ENCODE results near the gene LRRC52. TPM values are rescaled to one million over a fixed set of nuclear protein-coding genes. Genes with fewer than 3 reads are reported as not detected.

The LRRC52 gene
- polyA plus RNA-seq, 2 of the 4 experiments (the other 2 are of a cell fraction), result not detected

DNA sequence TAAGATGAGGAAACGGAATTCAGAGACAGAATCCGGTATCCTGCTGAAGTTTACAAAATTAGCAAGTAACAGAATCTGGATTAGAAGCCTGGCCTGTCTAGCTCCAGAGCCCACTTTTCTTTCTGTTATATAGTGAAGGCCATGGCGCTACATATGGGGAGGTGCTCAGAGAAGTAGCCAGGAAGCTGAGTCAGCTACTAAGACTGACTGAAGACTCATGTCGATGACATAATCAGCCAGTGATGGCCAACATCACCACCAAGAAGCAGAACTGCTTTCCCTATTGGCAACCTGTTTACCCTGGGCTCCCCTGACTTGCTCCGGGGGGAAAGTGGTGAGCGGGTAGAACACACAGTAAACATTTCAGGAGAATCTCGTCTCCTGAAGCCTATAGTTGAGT is 18.8 kb downstream of the LRRC52 start:
- Histone ChIP-seq H3K4me1 (no peaks in the 10 kb centered on the region), H3K9me3 (no peaks in the 10 kb centered on the region), H3K27ac (no peak overlapping the region), H3K4me2 (no peak overlapping the region), H3K4me3 (no peak overlapping the region)
- CTCF ChIA-PET, result no interaction called here
- POLR2A ChIA-PET, result no interaction called here
- no peak for ATAC-seq
- no peak for FAIRE-seq
- TF ChIP-seq MAFK (IDR thresholded peaks at IDR 0.05; ENCODE audit: partially characterized antibody), result peak; percentile 4
- TF ChIP-seq, protein P1, sequence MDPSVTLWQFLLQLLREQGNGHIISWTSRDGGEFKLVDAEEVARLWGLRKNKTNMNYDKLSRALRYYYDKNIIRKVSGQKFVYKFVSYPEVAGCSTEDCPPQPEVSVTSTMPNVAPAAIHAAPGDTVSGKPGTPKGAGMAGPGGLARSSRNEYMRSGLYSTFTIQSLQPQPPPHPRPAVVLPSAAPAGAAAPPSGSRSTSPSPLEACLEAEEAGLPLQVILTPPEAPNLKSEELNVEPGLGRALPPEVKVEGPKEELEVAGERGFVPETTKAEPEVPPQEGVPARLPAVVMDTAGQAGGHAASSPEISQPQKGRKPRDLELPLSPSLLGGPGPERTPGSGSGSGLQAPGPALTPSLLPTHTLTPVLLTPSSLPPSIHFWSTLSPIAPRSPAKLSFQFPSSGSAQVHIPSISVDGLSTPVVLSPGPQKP (IDR thresholded peaks at IDR 0.05; ENCODE audit: low read depth, low read length), result no peak
- WGBS (ENCODE audit: missing lambda C conversion rate), result 16% methylated on average over 7 of the region's 7 CpGs
- no peak for DNase-seq (ENCODE audit: low read depth in 1 of 2, low spot score in 1 of 2)

DNA sequence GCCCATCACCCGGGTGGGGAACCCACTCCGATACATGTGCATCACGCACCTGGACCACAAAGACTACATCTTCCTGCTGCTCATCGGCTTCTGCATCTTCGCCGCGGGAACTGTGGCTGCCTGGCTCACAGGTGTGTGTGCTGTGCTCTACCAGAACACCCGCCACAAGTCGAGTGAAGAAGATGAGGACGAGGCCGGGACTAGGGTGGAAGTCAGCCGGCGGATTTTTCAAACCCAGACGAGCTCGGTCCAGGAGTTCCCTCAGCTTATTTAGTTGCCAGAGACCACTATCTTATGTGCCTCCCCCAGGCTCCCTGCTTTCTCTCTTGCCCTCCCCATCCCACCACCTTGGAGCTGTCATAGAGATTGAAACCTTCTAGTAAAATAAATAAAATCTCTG is 19.8 kb downstream of the LRRC52 start:
- no peak for ATAC-seq
- 49% methylated on average over 15 of the region's 15 CpGs for WGBS (ENCODE audit: missing lambda C conversion rate)
- Histone ChIP-seq H3K4me3 (no peak overlapping the region), H3K4me1 (no peaks in the 10 kb centered on the region), H3K4me2 (no peak overlapping the region), H3K27ac (no peak overlapping the region), H3K9me3 (no peaks in the 10 kb centered on the region)
- ChIA-PET CTCF (interaction anchor here (1.1 to 1.3 kb wide), 2 partner anchors 37 to 361 kb away, joined by 3 read pairs; no protein-coding TSS in a partner anchor), POLR2A (no interaction called here)
- no peak for TF ChIP-seq ZC3H11A (IDR thresholded peaks at IDR 0.05)
- TF ChIP-seq CEBPB (IDR thresholded peaks at IDR 0.05), result no peak
- no peak for TF ChIP-seq RNF2 (IDR thresholded peaks at IDR 0.05; ENCODE audit: borderline replicate concordance, low read depth)
- TF ChIP-seq CBX2 (IDR thresholded peaks at IDR 0.05; ENCODE audit: borderline replicate concordance, low read depth), result no peak
- no peak for TF ChIP-seq PHF8 (IDR thresholded peaks at IDR 0.05; ENCODE audit: borderline replicate concordance, low read depth)
- TF ChIP-seq RAD21 (conservative IDR thresholded peaks at IDR 0.05 in 1 of 2, IDR thresholded peaks at IDR 0.05 in 1 of 2), result no peak
- TF ChIP-seq HOXA7 (CRISPR knock-in tag; IDR thresholded peaks at IDR 0.05), result no peak
- TF ChIP-seq KDM5A (IDR thresholded peaks at IDR 0.05), result no peak
- TF ChIP-seq, protein P2, sequence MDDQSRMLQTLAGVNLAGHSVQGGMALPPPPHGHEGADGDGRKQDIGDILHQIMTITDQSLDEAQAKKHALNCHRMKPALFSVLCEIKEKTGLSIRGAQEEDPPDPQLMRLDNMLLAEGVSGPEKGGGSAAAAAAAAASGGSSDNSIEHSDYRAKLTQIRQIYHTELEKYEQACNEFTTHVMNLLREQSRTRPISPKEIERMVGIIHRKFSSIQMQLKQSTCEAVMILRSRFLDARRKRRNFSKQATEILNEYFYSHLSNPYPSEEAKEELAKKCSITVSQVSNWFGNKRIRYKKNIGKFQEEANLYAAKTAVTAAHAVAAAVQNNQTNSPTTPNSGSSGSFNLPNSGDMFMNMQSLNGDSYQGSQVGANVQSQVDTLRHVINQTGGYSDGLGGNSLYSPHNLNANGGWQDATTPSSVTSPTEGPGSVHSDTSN (IDR thresholded peaks at IDR 0.05), result no peak
- DNase-seq (ENCODE audit: low read depth in 1 of 2, low spot score in 1 of 2), result no peak
- FAIRE-seq, result no peak

DNA sequence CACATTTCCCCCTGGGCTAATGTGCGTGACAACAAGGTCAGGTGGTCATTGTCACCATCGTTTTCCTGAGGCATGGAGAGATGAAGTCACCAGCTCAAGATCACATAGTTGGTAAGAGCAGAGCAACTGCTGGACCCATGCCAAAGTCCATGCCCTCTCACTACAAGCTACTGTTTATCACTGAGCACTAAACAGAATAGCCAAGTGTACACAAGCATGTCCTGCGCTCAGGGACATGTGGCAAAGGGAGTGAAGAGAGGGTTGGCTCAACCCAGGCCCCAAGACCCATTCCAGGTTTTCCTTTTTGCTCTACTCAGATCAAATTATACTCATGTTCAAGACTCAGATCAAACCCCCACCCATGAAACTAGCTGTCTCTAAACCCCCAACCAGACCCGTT is 20.8 kb downstream of the LRRC52 start:
- POLR2A ChIA-PET, result no interaction called here
- H3K4me1 ChIP-seq, result no peaks in the 10 kb centered on the region
- ATAC-seq (no peak), DNase-seq (ENCODE audit: low read depth in 1 of 2, low spot score in 1 of 2) (no peak), FAIRE-seq (no peak)
- TF ChIP-seq, protein P3, sequence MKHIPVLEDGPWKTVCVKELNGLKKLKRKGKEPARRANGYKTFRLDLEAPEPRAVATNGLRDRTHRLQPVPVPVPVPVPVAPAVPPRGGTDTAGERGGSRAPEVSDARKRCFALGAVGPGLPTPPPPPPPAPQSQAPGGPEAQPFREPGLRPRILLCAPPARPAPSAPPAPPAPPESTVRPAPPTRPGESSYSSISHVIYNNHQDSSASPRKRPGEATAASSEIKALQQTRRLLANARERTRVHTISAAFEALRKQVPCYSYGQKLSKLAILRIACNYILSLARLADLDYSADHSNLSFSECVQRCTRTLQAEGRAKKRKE (CRISPR knock-in tag; IDR thresholded peaks at IDR 0.05; ENCODE audit: low read depth), result no peak
- TF ChIP-seq CHD4 (IDR thresholded peaks at IDR 0.05; ENCODE audit: borderline replicate concordance), result no peak
- TF ChIP-seq, protein P4, sequence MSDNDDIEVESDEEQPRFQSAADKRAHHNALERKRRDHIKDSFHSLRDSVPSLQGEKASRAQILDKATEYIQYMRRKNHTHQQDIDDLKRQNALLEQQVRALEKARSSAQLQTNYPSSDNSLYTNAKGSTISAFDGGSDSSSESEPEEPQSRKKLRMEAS (IDR thresholded peaks at IDR 0.05), result no peak
- TF ChIP-seq POLR2A (IDR thresholded peaks at IDR 0.05; ENCODE audit: low read length), result no peak
- no peak for TF ChIP-seq HOXA7 (CRISPR knock-in tag; IDR thresholded peaks at IDR 0.05)
- TF ChIP-seq NR3C1 (IDR thresholded peaks at IDR 0.05), result no peak
- TF ChIP-seq EP300 (IDR thresholded peaks at IDR 0.05), result no peak
- no peak for TF ChIP-seq ZFP36 (IDR thresholded peaks at IDR 0.05; ENCODE audit: borderline replicate concordance, partially characterized antibody)
- TF ChIP-seq, protein P5, sequence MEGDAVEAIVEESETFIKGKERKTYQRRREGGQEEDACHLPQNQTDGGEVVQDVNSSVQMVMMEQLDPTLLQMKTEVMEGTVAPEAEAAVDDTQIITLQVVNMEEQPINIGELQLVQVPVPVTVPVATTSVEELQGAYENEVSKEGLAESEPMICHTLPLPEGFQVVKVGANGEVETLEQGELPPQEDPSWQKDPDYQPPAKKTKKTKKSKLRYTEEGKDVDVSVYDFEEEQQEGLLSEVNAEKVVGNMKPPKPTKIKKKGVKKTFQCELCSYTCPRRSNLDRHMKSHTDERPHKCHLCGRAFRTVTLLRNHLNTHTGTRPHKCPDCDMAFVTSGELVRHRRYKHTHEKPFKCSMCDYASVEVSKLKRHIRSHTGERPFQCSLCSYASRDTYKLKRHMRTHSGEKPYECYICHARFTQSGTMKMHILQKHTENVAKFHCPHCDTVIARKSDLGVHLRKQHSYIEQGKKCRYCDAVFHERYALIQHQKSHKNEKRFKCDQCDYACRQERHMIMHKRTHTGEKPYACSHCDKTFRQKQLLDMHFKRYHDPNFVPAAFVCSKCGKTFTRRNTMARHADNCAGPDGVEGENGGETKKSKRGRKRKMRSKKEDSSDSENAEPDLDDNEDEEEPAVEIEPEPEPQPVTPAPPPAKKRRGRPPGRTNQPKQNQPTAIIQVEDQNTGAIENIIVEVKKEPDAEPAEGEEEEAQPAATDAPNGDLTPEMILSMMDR (IDR thresholded peaks at IDR 0.05), result no peak
- TF ChIP-seq ESRRA (IDR thresholded peaks at IDR 0.05; ENCODE audit: borderline replicate concordance, low read length), result no peak
- TF ChIP-seq KDM1A (IDR thresholded peaks at IDR 0.05; ENCODE audit: low read depth), result no peak
- TF ChIP-seq, protein P6, sequence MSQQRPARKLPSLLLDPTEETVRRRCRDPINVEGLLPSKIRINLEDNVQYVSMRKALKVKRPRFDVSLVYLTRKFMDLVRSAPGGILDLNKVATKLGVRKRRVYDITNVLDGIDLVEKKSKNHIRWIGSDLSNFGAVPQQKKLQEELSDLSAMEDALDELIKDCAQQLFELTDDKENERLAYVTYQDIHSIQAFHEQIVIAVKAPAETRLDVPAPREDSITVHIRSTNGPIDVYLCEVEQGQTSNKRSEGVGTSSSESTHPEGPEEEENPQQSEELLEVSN (IDR thresholded peaks at IDR 0.05; ENCODE audit: borderline replicate concordance, low read depth), result no peak
- TF ChIP-seq KDM5A (IDR thresholded peaks at IDR 0.05), result no peak
- H3K4me2 ChIP-seq, result no peak overlapping the region
- H3K27ac ChIP-seq, result no peak overlapping the region
- WGBS (ENCODE audit: missing lambda C conversion rate), result 20% methylated on average over 4 of the region's 4 CpGs
- H3K9me3 ChIP-seq, result no peaks in the 10 kb centered on the region
- no peak overlapping the region for H3K4me3 ChIP-seq
- CTCF ChIA-PET, result interaction anchor here (1.3 to 1.8 kb wide), 3 partner anchors 11 to 36 kb away, joined by 3 read pairs; no protein-coding TSS in a partner anchor
